Stimulated activated CD8-positive, alpha-beta memory T cell treated with anti-CD3 and anti-CD28 coated beads, Interleukin-7, amount 100 ng/mL, for 48 hours (primary cell): Measurements from ENCODE around the gene FZD10.

Experiments
- DNase-seq, 2 donors: peaks; one replicate each; pipeline ENCODE4 v3.0.0-alpha.2; 2020; ENCODE audit warnings: low read depth in 1 of 2; ENCODE audit errors: extremely low read depth in 1 of 2

The FZD10 gene

DNA sequence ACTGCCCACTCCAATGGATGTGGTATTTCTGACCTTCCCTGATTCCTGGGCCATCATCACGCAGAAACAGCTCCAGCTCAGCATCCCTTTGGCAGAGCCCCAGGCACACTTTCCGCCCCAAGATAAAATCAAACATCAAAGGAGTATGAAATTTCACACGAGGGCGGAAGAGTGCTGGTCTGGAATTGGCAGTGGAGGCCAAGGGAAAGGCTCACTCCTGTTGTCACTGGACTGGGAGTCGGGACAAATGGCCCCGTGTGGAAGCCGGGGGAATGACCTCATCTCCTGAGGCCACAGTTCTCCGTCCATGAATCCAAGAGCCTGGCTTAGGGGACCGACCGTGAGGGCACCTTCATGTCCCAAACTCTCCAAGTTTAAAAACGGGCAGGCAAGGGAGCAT lies 40.9 kb downstream of the FZD10 start:
- DNase-seq = no peak

DNA sequence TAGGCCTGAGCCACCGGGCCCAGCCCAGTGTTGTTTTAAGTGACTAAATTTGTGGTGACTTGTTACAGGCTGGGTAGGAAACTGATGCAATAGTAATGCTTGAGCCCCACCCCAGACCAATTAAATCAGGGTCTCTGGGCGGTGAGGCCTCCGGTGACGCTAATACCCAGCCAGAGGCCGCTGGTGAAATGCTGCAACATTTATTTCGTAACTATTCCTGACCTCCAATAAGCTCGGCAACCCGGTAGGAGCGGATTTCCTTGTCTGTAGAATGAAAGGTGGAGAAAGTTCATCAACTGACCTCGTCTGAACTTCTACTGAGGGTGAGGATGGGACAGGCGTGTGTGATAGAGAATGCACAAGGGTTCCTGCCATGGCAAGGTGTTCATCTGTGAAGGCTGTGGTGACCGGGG lies 42.3 kb downstream of the FZD10 start:
- DNase-seq = no peak

DNA sequence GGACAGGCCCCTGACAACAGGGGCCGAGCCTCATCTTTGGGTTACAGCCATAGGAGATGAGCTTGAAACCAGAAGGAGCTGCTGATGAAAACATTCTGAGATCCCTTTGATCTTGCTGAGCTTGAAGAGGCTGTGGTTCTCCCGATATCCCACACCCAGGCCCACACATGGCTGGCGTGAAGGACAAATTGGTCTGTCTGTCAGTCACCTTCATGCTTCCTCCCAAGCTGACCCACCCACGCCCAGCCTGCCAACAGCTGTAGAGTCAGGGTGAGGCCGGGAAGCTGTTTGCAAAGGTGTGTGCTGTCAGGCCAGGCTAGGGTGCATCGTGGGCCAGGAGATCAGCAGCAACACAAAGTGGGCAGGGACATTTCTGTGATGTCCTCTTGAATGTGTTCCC lies 43.2 kb downstream of the FZD10 start:
- no peak for DNase-seq

DNA sequence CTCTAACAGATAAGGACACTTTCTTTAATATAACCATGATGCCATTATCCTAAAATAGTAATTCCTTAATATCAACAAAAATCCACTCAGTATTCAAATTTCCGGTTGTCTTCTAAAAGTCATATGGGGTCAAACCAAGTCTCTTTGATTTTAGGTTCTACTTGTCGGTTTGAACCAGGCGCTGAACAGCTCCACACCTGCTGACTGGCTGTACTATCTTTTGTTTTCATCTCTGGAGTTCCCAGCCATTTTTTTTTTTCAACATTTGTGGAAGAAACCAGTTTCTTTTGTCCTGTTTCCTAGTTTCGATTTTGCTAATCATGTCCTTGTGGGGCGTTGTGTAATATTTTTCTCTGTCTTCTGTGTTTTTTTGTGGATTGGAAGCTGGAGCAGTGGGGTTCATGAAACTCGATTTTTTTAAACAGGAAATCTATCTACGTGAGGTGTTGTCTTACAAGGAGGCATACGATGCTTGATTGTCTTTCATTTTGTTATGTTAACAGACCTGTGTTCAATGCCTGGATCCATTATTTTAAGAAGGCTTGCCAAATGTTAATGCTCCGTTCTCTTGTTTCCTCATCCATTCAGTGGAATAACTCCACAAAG lies 50.2 kb downstream of the FZD10 start:
- no peak for DNase-seq

- no peak for DNase-seq
Observed at GRCh38 chr12:130213249-130213648, 51.0 kb downstream of the FZD10 start.

DNA sequence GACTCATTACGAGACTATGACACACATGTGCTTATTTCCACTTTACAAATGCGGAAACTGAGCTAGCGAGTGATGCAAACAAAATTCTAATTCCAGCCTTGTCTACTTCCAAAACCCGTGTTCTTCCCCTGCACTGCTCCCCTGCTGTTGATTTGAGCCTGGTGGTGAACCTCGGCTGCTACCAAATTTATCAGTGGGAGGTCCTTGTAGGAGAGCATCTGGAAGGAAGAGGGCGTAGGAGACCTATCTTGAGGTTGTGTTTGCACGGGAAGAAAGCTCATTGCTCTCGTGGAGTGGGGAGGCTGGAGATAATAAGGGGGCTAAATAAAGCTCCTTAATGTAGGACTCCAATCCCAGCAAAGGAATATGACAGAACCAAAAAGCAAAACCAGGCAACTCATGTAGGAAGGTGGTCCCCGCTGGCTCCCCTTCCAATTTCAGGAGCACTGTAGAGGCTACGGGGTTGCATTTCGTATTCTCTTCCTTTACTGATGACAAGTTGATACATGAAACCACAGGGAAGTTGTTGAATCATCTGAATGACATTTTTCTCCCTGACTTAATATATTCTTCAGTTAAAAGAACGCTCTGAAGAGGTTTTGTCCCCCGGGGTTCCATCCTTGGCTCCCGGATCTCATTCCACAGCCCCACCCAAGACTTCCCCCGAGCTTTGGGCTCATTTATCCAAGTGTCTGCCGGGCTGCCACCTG lies 52.6 kb downstream of the FZD10 start:
- no peak for DNase-seq
